Stomach smooth muscle (tissue), 2 donors: ENCODE results near the gene NUP42.
"Not testable (repeated sequence)": the region's sequence is repeated elsewhere in the genome, so short reads cannot be mapped to it uniquely, and the experiment has no call there.

Experiments
- H3K27ac ChIP-seq: one replicate; pipeline ENCODE4 v1.7.0; 2013; ENCODE audit warnings: mild to moderate bottlenecking, low read length, inconsistent platforms
- H3K27me3 ChIP-seq, 2 donors: one replicate each; pipeline ENCODE4 v1.7.0; 2013; ENCODE audit warnings: low read length in 2 of 2; ENCODE audit not compliant: insufficient read depth in 2 of 2, control insufficient read depth in 1 of 2
- H3K36me3 ChIP-seq, 2 donors: one replicate each; pipeline ENCODE4 v1.7.0; 2013; ENCODE audit warnings: low read length in 2 of 2; ENCODE audit not compliant: control insufficient read depth in 2 of 2, insufficient read depth in 2 of 2
- H3K4me1 ChIP-seq: one replicate; pipeline ENCODE4 v1.7.0; 2013; ENCODE audit warnings: low read length; ENCODE audit not compliant: control insufficient read depth, insufficient read depth
- H3K4me3 ChIP-seq, 2 donors: one replicate each; pipeline ENCODE4 v1.7.0; 2013; ENCODE audit warnings: low read length in 2 of 2
- H3K9ac ChIP-seq, 2 donors: one replicate each; pipeline ENCODE4 v1.7.0; 2013; ENCODE audit warnings: low read length in 2 of 2, mild to moderate bottlenecking in 1 of 2
- H3K9me3 ChIP-seq, 2 donors: one replicate each; pipeline ENCODE4 v1.7.0; 2013; ENCODE audit warnings: low read length in 2 of 2; ENCODE audit not compliant: control insufficient read depth in 2 of 2
- donor health status: healthy.
- donor health status: Pancreatic carcinoma.

NUP42 gene

GRCh38 chr7:23213755-23214154, 31.9 kb downstream of the NUP42 start:
- no peaks in the 10 kb centered on the region for H3K4me1 ChIP-seq
- no peaks in the 10 kb centered on the region for H3K27me3 ChIP-seq
- H3K9me3 ChIP-seq = no peaks in the 10 kb centered on the region
- no peak overlapping the region for H3K27ac ChIP-seq
- no peak overlapping the region for H3K9ac ChIP-seq
- H3K36me3 ChIP-seq = no peaks in the 10 kb centered on the region
- H3K4me3 ChIP-seq = no peak overlapping the region

- Histone ChIP-seq H3K9ac (no peak overlapping the region), H3K4me3 (no peak overlapping the region), H3K9me3 (no peaks in the 10 kb centered on the region), H3K27ac (no peak overlapping the region), H3K27me3 (no peaks in the 10 kb centered on the region), H3K4me1 (no peaks in the 10 kb centered on the region), H3K36me3 (no peaks in the 10 kb centered on the region)
Observed at GRCh38 chr7:23214423-23214822, 32.6 kb downstream of the NUP42 start.

GRCh38 chr7:23214938-23215337, 33.1 kb downstream of the NUP42 start:
- H3K4me3 ChIP-seq = no peak overlapping the region
- no peak overlapping the region for H3K9ac ChIP-seq
- H3K9me3 ChIP-seq = no peaks in the 10 kb centered on the region
- H3K4me1 ChIP-seq = no peaks in the 10 kb centered on the region
- no peaks in the 10 kb centered on the region for H3K27me3 ChIP-seq
- H3K27ac ChIP-seq = no peak overlapping the region
- no peaks in the 10 kb centered on the region for H3K36me3 ChIP-seq

- H3K36me3 ChIP-seq = no peaks in the 10 kb centered on the region
- H3K9ac ChIP-seq = no peak overlapping the region
- H3K27ac ChIP-seq = no peak overlapping the region
- H3K4me1 ChIP-seq = no peaks in the 10 kb centered on the region
- no peak overlapping the region for H3K4me3 ChIP-seq
- no peaks in the 10 kb centered on the region for H3K9me3 ChIP-seq
- H3K27me3 ChIP-seq = no peaks in the 10 kb centered on the region
Observed at GRCh38 chr7:23216021-23216420, 34.2 kb downstream of the NUP42 start.

GRCh38 chr7:23218196-23218595, 36.3 kb downstream of the NUP42 start:
- Histone ChIP-seq H3K36me3 (no peaks in the 10 kb centered on the region), H3K27ac (no peak overlapping the region), H3K9ac (no peak overlapping the region)

GRCh38 chr7:23220690-23221305, 39.0 kb downstream of the NUP42 start:
- Histone ChIP-seq H3K4me1 (no peaks in the 10 kb centered on the region), H3K9me3 (no peaks in the 10 kb centered on the region), H3K4me3 (no peak overlapping the region), H3K36me3 (no peaks in the 10 kb centered on the region), H3K27ac (no peak overlapping the region), H3K27me3 (no peaks in the 10 kb centered on the region), H3K9ac (no peak overlapping the region)

More at GRCh38 chr7:23218196-23218595, 36.3 kb downstream of the NUP42 start:
- H3K4me3 ChIP-seq = no peak overlapping the region
- H3K27me3 ChIP-seq = no peaks in the 10 kb centered on the region
- no peaks in the 10 kb centered on the region for H3K9me3 ChIP-seq
- H3K4me1 ChIP-seq = no peaks in the 10 kb centered on the region

GRCh38 chr7:23222439-23223030, 40.7 kb downstream of the NUP42 start:
- Histone ChIP-seq H3K4me1 (no peaks in the 10 kb centered on the region), H3K4me3 (no peak overlapping the region), H3K9ac (no peak overlapping the region), H3K36me3 (no peaks in the 10 kb centered on the region), H3K27me3 (no peaks in the 10 kb centered on the region), H3K9me3 (no peaks in the 10 kb centered on the region), H3K27ac (no peak overlapping the region)

GRCh38 chr7:23224364-23224763, 42.5 kb downstream of the NUP42 start:
- H3K4me1 ChIP-seq, H3K4me3 ChIP-seq, H3K36me3 ChIP-seq, H3K27ac ChIP-seq, H3K9ac ChIP-seq, H3K27me3 ChIP-seq, H3K9me3 ChIP-seq: not testable (repeated sequence)

- no peaks in the 10 kb centered on the region for H3K27me3 ChIP-seq
- H3K27ac ChIP-seq = no peak overlapping the region
- no peak overlapping the region for H3K9ac ChIP-seq
- peaks cover 0 to 5% of the 10 kb centered on the region in 2 donors for H3K9me3 ChIP-seq
- H3K4me3 ChIP-seq = no peak overlapping the region
- no peaks in the 10 kb centered on the region for H3K36me3 ChIP-seq
- no peaks in the 10 kb centered on the region for H3K4me1 ChIP-seq
Observed at GRCh38 chr7:23226844-23227450, 45.1 kb downstream of the NUP42 start.

- H3K9ac ChIP-seq = no peak overlapping the region
Observed at GRCh38 chr7:23228412-23228811, 46.6 kb downstream of the NUP42 start.

GRCh38 chr7:23230641-23231101, 48.8 kb downstream of the NUP42 start:
- peaks cover 0 to 5% of the 10 kb centered on the region in 2 donors for H3K9me3 ChIP-seq
- no peak overlapping the region for H3K4me3 ChIP-seq
- no peaks in the 10 kb centered on the region for H3K4me1 ChIP-seq
- no peaks in the 10 kb centered on the region for H3K36me3 ChIP-seq
- no peaks in the 10 kb centered on the region for H3K27me3 ChIP-seq
- H3K9ac ChIP-seq = no peak overlapping the region
- H3K27ac ChIP-seq = no peak overlapping the region

More at GRCh38 chr7:23228412-23228811, 46.6 kb downstream of the NUP42 start:
- Histone ChIP-seq H3K27me3 (no peaks in the 10 kb centered on the region), H3K4me1 (no peaks in the 10 kb centered on the region), H3K9me3 (peaks cover 0 to 5% of the 10 kb centered on the region in 2 donors), H3K36me3 (no peaks in the 10 kb centered on the region), H3K4me3 (no peak overlapping the region), H3K27ac (no peak overlapping the region)
